ENCODE results near the gene SLC39A1.
"Not testable (repeated sequence)": the region's sequence is repeated elsewhere in the genome, so short reads cannot be mapped to it uniquely, and the experiment has no call there.

Gene SLC39A1

GRCh38 chr1:153963030-153963849 lies at the start of gene SLC39A1:
Gene SLC39A1, minus strand, starts transcription at chr1:153963537. Its CDS starts 822 bp downstream, at chr1:153962715.
- peak; percentile 98 for DNase-seq

- DNase-seq = not testable (repeated sequence)
Observed at GRCh38 chr1:154012543-154012942, 49.2 kb upstream of the SLC39A1 start.

DNA sequence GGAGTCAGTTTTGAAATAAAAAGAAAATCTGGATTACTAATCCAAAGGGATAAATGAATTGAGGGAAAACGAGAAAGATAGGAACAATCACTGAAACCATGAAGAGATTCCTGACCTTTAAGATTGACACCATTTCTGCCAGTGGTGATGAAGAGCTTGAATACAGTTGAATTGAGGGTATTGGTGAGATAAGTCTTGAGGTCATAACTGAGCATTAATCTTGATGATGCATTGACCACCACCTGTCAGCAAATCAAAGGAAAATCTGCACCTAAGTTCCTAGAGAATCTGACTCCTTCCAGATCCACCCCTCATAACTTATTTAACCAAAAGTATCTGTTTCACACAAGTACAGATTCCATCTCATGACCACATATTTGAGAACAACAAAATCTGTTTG lies 48.8 kb upstream of the SLC39A1 start:
- DNase-seq = no peak

DNA sequence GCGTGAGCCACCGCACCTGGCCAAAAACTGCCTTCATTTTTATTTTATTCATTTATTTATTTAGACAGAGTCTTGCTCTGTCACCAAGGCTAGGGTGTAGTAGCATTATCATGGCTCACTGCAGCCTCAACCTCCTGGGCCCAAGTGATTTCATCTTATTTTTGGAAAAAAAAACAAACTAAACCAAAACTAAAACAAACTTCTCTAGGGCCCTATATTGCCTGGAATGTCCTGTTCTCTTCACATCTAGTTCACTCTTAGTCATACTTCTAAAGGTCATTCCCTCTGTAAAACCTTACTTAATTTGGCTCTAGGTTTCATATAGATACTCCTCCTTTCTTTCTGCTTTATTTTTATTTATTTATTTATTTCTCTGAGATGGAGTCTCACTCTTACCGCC lies 42.8 kb upstream of the SLC39A1 start:
- no peak for DNase-seq

DNA sequence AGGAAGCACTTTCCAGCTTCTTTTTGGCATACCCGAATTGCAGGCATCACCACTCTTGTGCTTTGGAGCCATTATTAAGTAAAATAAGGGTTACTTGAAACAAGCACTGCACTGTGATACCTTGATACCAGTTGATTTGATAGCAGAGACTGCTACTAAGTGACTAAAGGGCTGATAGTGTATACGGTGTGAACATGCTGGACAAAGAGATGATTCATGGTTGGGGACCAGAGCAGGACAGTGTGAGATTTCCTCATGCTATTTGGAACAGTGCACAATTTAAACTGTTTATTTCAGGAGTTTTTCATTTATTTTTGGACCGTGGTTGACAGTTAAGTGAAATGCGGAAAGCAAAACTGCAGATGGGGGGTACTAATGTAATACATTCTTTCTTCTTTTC lies 37.1 kb upstream of the SLC39A1 start:
- DNase-seq = no peak

DNA sequence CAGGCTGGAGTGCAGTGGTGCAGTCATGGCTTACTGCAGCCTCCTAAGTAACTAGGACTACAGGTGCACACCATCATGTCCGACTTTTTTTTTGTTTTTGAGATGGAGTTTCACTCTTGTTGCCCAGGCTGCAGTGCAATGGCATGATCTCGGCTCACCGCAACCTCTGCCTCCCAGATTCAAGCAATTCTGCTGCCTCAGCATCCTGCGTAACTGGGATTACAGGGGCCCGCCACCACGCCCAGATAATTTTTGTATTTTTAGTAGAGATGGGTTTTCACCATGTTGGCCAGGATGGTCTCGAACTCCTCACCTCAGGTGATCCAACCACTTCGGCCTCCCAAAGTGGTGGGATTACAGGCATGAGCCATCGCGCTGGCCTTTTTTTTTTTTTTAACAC lies 33.5 kb upstream of the SLC39A1 start:
- DNase-seq = not testable (repeated sequence)

GRCh38 chr1:153995640-153996039 lies 32.3 kb upstream of the SLC39A1 start:
- no peak for DNase-seq

DNA sequence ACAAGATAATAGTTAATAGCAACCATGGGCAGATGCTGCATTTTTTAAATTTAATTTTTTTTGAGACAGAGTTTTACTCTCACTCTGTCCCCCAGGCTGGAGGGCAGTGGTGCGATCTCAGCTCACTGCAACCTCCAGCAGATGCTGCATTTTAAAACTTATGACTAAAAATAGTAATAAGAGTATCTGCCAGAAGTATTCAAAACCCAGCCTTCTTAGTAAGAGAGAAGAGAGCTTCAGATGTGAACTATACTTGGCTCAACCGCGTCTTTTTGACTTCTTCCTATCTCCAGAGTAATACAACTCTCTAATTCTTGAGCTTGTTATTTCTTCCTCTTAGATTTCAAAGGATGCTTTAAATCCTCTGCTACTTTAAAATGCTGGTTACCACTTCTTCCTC lies 31.9 kb upstream of the SLC39A1 start:
- no peak for DNase-seq

DNA sequence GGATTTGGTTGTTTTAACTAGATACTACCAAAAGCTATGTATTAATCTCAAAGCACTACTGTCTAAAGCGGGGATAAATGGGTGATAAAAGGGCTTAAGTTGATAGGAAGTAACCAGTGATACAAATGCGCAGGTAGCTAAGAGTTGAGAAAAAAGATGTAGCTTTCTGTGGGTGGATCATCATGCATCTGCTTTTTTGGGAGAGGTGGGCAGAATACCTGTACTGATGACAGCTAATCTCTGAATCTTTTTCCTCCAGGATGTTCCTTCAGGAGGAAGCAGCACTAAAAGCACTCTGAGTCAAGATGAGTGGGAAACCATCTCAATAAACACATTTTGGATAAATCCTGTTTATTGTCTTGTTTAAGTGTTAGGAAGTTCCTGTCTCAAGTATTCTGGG lies 28.5 kb upstream of the SLC39A1 start:
- DNase-seq = no peak

DNA sequence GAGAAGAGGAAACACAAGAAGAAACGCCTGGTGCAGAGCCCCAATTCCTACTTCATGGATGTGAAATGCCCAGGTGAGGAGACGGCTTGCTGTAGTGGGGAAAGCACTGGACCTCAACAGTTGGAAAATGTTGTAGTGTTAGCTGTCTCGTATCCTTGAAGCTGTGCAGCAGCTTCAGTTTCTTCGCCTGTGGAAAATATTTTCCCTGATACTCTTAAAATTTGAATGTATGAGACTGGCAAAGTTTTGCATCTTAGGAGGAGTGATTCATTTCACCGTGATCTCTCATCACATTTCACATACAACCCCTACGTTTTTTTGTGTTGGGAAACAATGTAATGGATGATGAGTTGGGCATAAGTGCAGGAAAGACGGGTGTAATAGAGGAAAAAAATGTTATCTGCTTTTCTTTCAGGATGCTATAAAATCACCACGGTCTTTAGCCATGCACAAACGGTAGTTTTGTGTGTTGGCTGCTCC lies 27.9 kb upstream of the SLC39A1 start:
- no peak for DNase-seq

DNA sequence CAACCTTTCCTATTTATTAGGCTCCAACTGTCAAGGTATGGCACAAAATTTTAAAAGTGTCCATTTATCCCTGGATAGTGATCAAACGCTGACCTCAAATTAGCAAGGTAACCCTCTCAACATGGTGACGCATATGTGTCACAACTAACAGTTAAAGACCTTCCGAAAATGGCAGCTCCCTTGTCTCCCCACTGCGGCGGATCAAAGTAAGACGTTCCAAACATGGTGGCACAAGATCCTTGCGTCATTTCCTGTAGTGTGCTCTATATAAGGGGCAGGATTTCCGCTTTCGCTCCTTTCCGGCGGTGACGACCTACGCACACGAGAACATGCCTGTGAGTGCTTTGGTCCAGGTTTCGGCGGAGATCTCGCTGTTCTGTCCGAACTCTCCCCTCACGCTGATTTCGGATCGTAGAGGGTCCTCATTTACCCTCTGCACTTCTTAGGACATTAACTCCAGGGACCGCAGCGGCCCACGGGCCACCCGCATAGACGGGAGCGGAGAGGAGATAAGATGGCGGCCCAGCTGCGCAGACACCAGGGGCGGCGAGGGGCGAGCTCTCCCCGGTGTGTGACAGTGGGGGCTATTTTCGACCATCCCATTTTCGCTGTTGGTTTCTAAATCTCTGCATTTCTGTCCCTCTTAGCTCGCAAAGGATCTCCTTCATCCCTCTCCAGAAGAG lies 27.3 kb upstream of the SLC39A1 start, which contains the start of gene RPS27:
RPS27 (plus strand) TSS at position 295 of the 683 bp plus-strand sequence; CDS start at position 330, 35 bp downstream.
- DNase-seq = peak; percentile 96

- no peak for DNase-seq
Observed at GRCh38 chr1:153987621-153988020, 24.3 kb upstream of the SLC39A1 start.

- no peak for DNase-seq
Observed at GRCh38 chr1:153985941-153986761, 22.8 kb upstream of the SLC39A1 start, which contains the start of gene RAB13. Gene RAB13, minus strand, starts transcription at chr1:153986339. Its CDS starts 103 bp downstream, at chr1:153986236.

- DNase-seq = peak; percentile 50
Observed at GRCh38 chr1:153985341-153985912, 22.1 kb upstream of the SLC39A1 start.

- no peak for DNase-seq
Observed at GRCh38 chr1:153984123-153984894, 21.0 kb upstream of the SLC39A1 start.

DNA sequence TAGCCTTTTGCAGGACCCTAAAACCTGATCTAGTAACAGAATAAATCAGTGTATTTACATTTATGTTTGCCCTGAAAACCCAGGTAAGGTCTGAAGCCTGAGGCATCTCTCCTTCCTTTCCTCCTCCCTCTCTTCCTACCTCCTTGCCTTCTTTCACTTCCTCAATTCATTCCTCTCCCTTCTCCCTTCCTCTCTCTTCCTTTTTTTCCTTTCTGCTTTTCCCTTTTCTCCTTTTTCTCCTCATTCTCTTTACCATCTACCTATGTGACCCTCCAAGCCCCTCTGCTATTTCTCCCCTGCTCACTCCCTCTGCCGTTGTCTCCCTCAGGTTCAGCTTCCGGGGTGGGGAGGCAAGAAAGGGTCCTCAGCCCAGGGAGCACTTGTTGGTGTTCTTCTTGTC lies 18.4 kb upstream of the SLC39A1 start:
- DNase-seq = not testable (repeated sequence)

DNA sequence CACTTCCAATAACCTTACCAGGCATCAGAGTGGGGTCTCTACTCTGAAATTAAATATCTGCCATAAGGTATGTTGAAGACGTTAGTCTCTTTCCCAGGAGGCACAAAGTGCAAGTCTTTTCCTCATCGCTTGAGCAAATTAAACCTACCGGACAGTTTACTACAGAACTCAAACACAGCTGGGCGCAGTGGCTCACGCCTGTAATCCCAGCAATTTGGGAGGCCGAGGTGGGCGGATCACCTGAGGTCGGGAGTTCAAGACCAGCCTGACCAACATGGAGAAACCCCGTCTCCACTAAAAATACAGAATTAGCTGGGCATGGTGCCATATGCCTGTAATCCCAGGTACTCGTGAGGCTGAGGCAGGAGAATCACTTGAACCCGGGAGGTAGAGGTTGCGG lies 15.8 kb upstream of the SLC39A1 start:
- DNase-seq = not testable (repeated sequence)

DNA sequence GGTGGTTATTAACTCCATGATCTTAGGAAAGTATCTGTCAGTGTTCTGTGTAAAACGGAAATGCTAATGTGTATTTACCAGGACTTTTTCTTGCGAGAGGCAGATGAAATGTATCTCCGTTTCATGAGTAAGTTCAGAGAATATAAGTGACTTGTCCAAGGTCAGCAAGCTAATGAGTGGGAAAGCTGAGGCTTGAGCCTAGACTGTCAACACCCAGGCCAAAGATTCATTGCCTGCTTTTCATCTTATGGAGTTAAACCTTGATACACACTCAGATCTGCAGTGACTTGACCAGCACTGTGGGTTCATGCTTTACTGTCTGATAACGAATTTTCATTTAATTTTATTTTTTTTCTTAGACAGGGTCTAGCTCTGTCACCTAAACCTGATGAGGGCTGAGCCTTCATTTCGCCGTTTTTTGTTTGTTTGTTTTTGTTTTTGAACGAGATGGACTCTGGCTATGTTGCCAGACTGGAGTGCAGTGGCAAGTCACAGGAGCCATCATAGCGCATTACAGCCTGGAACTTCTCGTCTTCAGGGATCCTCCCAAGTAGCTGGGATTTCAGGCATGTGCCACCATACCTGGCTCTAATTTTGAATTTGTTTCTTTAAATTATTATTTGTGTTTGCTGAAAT lies 15.1 kb upstream of the SLC39A1 start:
- no peak for DNase-seq

DNA sequence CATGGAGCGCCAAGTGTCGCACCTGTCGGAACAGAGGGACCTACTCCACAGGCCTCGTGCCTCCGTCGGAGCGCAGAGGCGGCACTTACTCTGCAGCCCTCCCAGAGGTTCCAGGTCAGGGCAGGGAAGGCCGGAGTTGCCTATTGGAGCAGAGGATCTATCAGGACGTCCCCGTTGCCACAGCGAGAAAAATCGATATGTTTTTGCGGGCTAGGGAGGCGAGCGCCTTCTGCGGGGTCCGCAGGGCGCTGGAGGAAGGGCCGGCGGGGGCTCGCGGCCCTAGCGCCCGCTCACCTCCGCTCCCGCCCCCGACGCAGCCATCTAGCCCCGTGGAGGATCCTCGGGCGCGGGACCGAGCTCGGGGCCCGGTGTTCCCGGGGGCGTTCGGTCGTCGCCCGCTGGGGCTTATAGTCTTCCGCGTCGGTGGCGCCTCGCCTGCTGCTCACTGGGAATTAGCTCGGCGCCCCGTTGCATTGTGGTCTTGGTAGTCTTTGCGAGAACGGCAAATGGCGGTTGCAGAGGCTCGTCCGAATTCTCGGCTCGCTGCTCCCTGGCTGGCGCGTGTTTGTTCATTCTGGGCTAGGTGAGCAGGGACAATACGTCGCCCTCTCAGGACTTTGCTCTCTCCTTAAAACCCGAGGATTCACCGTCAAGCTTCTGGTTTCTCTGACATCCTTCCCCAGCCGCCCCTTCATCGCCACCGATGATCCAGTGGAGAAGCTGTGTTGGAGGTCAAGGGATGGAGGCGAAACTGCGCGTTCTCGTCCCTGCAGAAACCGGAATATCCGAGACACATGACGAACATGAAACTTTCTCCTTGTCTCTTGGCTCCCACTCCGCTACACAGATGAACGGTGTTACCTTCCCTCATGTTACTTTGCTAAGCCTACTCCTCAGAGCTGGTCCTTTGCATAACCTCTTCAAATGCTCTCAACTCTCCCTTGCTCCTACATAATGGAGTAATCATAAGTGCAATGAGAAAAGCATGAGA lies 14.2 kb upstream of the SLC39A1 start, which contains the start of gene JTB:
JTB (minus strand) TSS at position 425 of the 991 bp plus-strand sequence; CDS start at position 3, 422 bp downstream.
- DNase-seq = peak; percentile 92

DNA sequence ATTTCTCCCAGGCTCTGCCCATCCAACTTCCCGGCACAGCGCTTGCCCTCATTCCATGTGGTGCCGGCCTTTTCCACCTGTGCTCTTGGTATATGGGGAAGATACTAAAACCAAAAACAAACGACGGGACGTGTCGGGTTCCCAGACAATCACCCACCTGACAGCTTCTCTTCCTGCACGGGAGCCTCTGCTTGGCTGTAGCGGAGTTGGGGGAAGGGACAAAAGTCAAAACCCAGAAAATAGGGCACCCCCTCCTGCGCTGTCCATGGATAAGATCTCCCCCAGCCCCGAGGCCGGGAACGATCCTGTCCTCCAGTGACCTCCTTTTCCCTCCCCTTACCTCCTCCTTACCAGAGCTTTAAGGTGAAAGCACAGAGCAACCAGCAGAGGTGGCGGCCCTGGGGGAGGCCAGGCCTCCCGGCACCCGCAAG lies 13.5 kb upstream of the SLC39A1 start:
- no peak for DNase-seq

All from activated CD4-positive, alpha-beta T cell treated with anti-CD3 and anti-CD28 coated beads, Interleukin-2, Interleukin-6, amounts not matched to agents 100 ng/mL and 50 ng/mL, durations not matched to agents 16 hours and 8 hours (primary cell).